ENCODE measurements around the gene PHKB.

DNA sequence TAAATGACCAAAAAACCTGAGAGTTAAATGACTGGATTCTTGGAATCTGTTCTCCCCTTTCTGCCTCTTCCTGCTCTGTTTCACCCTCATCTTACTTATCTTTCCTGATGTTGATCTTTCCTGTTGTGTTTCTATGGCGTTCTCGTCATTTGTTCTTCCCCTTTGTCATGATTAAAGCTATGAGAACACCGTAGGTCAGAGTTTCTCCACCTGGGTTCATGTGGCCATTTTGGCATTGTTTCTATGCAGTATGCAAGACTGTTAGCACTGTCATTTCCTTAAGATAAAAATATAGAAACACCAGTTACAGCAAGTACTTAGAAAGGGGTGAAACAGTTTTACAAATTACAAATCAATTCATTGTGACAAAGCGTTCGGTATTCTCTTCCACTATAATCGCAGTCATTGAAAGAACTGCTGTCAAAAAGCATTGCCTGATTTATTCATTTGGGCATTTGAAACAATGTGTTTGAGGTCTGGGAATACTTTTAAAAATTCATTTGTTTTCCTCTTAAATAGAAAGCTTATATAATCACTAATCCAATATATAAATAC is 166.0 kb downstream of the PHKB start:
- TF ChIP-seq, protein P1, sequence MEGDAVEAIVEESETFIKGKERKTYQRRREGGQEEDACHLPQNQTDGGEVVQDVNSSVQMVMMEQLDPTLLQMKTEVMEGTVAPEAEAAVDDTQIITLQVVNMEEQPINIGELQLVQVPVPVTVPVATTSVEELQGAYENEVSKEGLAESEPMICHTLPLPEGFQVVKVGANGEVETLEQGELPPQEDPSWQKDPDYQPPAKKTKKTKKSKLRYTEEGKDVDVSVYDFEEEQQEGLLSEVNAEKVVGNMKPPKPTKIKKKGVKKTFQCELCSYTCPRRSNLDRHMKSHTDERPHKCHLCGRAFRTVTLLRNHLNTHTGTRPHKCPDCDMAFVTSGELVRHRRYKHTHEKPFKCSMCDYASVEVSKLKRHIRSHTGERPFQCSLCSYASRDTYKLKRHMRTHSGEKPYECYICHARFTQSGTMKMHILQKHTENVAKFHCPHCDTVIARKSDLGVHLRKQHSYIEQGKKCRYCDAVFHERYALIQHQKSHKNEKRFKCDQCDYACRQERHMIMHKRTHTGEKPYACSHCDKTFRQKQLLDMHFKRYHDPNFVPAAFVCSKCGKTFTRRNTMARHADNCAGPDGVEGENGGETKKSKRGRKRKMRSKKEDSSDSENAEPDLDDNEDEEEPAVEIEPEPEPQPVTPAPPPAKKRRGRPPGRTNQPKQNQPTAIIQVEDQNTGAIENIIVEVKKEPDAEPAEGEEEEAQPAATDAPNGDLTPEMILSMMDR (IDR thresholded peaks at IDR 0.05) = no peak
- no peak for TF ChIP-seq EZH2 (IDR thresholded peaks at IDR 0.05; ENCODE audit: borderline replicate concordance, insufficient read depth, low read depth, low read length, poor library complexity, severe bottlenecking)

All from B cell (primary cell).